SK-N-MC (cell line): ENCODE results near the gene SCGB1C2.

ENCODE experiments used
- FOXP2 ChIP-seq: optimal IDR thresholded peaks from 2 replicates; pipeline ENCODE3; 2011; ENCODE audit warnings: mild to moderate bottlenecking, moderate library complexity; ENCODE audit not compliant: insufficient read depth; ENCODE audit errors: extremely low read length, control extremely low read depth
- POLR2AphosphoS5 ChIP-seq: IDR thresholded peaks from 2 replicates; pipeline ENCODE4 v1.6.1; 2012; ENCODE audit warnings: mild to moderate bottlenecking, low read depth, low read length, borderline replicate concordance

GRCh38 chr17:173166-173911 is 36.0 kb downstream of the SCGB1C2 start:
- no peak for TF ChIP-seq POLR2AphosphoS5
- no peak for TF ChIP-seq FOXP2
